ENCODE data around the gene NFIB. TPM values are rescaled to one million over a fixed set of nuclear protein-coding genes. Genes with fewer than 3 reads are reported as not detected.
A peak's percentile ranks its signal among the peaks of the same experiment; 100 is the strongest.

The NFIB gene
- total RNA-seq, 6 experiments from 2014 or later, result 0.69 to 6.2 (median 4.4) TPM

DNA sequence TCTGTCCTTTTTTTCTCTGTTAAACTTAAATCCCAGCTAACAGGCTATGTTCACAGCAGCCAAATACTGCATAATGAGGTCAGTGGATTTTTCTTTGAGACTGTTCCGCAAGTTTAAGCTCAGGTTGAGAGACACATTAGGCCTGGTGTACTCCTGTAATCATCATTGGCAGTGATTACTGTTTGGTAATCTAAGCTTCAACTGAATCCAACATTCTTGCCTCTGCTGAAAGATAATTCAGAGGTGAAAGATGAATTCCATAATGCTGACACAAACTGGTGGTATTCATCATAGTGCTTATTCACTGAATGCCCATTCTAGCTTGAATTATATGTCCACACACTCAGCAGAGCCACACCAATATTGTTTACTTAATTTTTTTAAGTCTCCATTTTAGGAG is 108.5 kb downstream of the NFIB start:
- Mint-ChIP-seq H3K27ac (no peak overlapping the region), H3K4me3 (no peak overlapping the region), H3K9me3 (no peaks in the 10 kb centered on the region), H3K4me1 (ENCODE audit: low read depth) (peaks cover 15% of the 10 kb centered on the region), H3K36me3 (ENCODE audit: low read depth) (no peaks in the 10 kb centered on the region), H3K27me3 (ENCODE audit: insufficient read depth) (0 out of 2 replicates have a peak, but pooled peaks cover 2% of the 10 kb centered on the region)
- TF ChIP-seq, protein P1, sequence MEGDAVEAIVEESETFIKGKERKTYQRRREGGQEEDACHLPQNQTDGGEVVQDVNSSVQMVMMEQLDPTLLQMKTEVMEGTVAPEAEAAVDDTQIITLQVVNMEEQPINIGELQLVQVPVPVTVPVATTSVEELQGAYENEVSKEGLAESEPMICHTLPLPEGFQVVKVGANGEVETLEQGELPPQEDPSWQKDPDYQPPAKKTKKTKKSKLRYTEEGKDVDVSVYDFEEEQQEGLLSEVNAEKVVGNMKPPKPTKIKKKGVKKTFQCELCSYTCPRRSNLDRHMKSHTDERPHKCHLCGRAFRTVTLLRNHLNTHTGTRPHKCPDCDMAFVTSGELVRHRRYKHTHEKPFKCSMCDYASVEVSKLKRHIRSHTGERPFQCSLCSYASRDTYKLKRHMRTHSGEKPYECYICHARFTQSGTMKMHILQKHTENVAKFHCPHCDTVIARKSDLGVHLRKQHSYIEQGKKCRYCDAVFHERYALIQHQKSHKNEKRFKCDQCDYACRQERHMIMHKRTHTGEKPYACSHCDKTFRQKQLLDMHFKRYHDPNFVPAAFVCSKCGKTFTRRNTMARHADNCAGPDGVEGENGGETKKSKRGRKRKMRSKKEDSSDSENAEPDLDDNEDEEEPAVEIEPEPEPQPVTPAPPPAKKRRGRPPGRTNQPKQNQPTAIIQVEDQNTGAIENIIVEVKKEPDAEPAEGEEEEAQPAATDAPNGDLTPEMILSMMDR (IDR thresholded peaks at IDR 0.05), result no peak
- peak; percentile 63 for DNase-seq

DNA sequence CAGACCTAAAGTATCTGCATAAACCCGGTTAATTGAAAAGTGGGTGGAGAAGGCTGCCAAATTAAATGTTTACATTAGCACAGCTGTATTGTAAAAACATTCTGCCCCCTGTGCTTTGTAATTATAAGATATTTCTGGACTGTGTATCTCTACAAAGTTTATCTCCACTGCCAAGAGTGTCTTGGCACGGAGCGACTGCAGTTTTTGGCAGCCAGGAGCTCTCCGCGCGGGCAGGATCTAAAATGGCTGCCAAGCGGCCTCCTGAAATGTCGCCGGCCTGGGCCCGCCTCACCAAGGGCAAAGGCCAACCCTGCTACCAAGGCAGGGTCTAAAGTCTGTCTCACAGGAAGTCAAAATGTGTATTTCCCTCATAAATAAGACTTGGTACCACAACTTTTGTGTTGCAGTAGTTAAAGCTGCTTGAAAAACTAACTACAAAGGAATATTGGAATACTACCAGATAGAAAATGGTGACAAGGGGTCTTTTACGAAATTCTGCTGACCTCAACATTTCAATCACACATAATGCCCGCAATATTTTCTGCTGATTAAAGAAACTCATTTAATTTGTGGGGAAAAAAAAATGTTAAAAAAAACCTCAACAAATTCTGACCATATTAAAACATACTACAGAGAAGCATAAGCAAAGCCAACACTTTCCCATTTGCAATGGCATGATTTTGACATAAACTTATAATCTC is 110.4 kb downstream of the NFIB start:
- no peak overlapping the region for H3K27ac Mint-ChIP-seq
- H3K4me1 Mint-ChIP-seq (ENCODE audit: low read depth), result peaks cover 15% of the 10 kb centered on the region
- H3K27me3 Mint-ChIP-seq (ENCODE audit: insufficient read depth), result 0 out of 2 replicates have a peak, but pooled peaks cover 2% of the 10 kb centered on the region
- no peak for DNase-seq
- no peak overlapping the region for H3K4me3 Mint-ChIP-seq
- no peaks in the 10 kb centered on the region for H3K9me3 Mint-ChIP-seq
- H3K36me3 Mint-ChIP-seq (ENCODE audit: low read depth), result no peaks in the 10 kb centered on the region
- TF ChIP-seq, protein P1 (IDR thresholded peaks at IDR 0.05), result no peak

DNA sequence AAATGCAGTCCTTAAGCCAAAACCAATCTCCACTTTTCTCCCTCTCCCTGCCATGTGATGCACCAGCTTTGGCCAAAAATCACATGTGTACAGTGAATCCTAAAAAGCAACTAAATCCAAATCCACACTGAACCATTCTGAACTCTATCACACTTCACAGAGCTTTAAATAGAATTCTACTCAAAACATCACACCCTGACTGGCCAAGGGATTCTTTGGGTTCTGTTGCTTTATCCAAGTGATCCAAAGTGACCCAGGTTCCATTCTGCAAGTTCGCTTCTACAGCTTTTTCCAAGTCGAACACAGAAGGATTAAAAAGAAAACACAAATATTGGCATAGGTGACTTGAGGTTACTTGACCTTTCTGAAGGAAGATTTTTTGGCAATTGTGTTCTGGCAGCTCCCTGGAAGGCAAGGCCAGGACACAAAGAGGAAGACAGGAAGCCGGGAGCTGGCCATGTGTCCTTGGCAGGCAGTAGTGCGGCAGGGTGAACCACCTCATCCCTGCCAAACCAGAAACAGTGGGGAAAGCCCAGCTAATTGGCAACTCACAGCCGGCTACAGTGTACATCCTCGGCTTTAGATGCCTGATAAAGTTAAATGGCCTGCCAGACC is 115.0 kb downstream of the NFIB start:
- Mint-ChIP-seq H3K27ac (no peak overlapping the region), H3K4me3 (no peak overlapping the region)

DNA sequence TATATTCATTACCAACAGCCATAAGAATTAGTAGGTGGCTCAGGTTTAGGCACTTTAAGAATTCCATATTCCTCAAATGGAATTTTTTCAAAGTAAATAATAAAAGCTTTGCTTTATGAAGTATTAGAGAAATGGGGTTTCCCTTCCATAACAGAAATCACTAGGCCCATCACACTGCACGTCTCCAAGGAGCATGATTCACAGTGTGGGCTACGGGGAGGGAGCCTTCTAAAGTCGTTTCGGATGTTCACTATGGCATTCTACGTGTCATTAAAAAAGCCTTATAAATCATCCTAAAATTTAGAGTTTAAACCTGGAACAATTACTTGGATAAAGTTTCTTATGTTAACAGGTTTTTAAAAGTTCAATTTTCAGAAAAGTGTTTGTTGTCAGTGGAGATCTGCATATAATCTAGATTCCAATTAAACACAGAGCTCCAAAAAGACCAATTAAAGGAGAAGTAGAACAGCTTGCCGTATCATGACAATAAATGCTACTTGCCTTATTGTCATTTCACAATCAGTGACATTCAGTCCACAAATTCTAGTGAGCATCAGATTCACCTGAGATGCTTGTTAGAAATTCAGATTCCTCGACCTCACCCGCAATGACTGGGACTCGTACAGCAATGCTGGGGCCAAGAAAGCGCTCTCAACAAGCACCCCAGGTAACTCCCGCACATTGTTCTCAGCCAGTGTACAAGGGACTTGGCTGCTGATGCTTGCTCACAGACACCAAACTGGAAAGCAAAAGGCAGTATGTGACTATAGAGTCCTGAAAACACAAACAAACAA is 115.7 kb downstream of the NFIB start:
- Mint-ChIP-seq H3K4me1 (ENCODE audit: low read depth) (no peaks in the 10 kb centered on the region), H3K9me3 (no peaks in the 10 kb centered on the region), H3K4me3 (no peak overlapping the region), H3K27ac (no peak overlapping the region), H3K27me3 (ENCODE audit: insufficient read depth) (0 out of 2 replicates have a peak, but pooled peaks cover 2% of the 10 kb centered on the region), H3K36me3 (ENCODE audit: low read depth) (no peaks in the 10 kb centered on the region)
- DNase-seq, result no peak
- TF ChIP-seq, protein P1 (IDR thresholded peaks at IDR 0.05), result no peak

More for the DNA sequence above, 115.0 kb downstream of the NFIB start:
- DNase-seq, result no peak
- H3K36me3 Mint-ChIP-seq (ENCODE audit: low read depth), result no peaks in the 10 kb centered on the region
- 0 out of 2 replicates have a peak, but pooled peaks cover 2% of the 10 kb centered on the region for H3K27me3 Mint-ChIP-seq (ENCODE audit: insufficient read depth)
- no peaks in the 10 kb centered on the region for H3K4me1 Mint-ChIP-seq (ENCODE audit: low read depth)
- H3K9me3 Mint-ChIP-seq, result no peaks in the 10 kb centered on the region
- TF ChIP-seq, protein P1 (IDR thresholded peaks at IDR 0.05), result no peak

DNA sequence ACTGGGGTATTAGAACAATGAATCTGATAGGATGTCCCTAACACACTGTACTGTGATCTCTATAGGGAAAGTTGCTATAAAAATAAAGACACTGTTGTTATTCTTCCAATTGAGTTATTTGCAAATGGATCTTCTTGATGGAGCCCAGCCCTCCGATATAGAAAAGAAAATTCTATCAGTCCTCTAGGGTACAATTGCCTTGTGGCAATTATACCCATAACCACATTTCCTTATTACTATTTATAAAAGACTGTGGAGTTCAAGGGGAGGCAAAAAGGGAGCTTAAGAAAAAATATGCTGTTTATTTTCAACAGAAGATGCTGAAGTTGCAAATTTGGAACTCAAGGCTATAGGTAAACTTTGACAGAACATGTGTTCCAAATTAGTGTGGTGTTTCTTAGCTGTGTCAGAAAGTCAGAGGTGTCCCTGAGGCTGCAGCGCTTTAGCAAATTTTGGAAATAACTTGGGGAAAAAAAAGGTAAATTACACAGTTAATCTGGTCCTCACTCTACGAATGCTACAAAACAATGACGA is 116.5 kb downstream of the NFIB start:
- H3K4me1 Mint-ChIP-seq (ENCODE audit: low read depth), result no peaks in the 10 kb centered on the region
- no peak overlapping the region for H3K4me3 Mint-ChIP-seq
- no peaks in the 10 kb centered on the region for H3K36me3 Mint-ChIP-seq (ENCODE audit: low read depth)
- 0 out of 2 replicates have a peak, but pooled peaks cover 2% of the 10 kb centered on the region for H3K27me3 Mint-ChIP-seq (ENCODE audit: insufficient read depth)
- no peaks in the 10 kb centered on the region for H3K9me3 Mint-ChIP-seq
- TF ChIP-seq, protein P1 (IDR thresholded peaks at IDR 0.05), result no peak
- DNase-seq, result no peak
- H3K27ac Mint-ChIP-seq, result no peak overlapping the region

Data from HFFc6 (cell line).